ENCODE results near the gene ACTG1.

The ACTG1 gene

GRCh38 chr17:81494626-81495377, 17.8 kb downstream of the ACTG1 start:
- DNase-seq (ENCODE audit: low spot score) = no peak

GRCh38 chr17:81493198-81494038, 19.2 kb downstream of the ACTG1 start:
- DNase-seq (ENCODE audit: low spot score) = no peak

- no peak for DNase-seq (ENCODE audit: low spot score)
Measured at GRCh38 chr17:81492706-81493105, 19.9 kb downstream of the ACTG1 start.

- no peak for DNase-seq (ENCODE audit: low spot score)
Measured at GRCh38 chr17:81492202-81492601, 20.4 kb downstream of the ACTG1 start.

GRCh38 chr17:81491761-81492160, 20.8 kb downstream of the ACTG1 start:
- no peak for DNase-seq (ENCODE audit: low spot score)

- no peak for DNase-seq (ENCODE audit: low spot score)
Measured at GRCh38 chr17:81491181-81491581, 21.4 kb downstream of the ACTG1 start.

- no peak for DNase-seq (ENCODE audit: low spot score)
Measured at GRCh38 chr17:81489998-81490992, 22.3 kb downstream of the ACTG1 start.

GRCh38 chr17:81489012-81489997, 23.3 kb downstream of the ACTG1 start:
- DNase-seq (ENCODE audit: low spot score) = no peak

- no peak for DNase-seq (ENCODE audit: low spot score)
Measured at GRCh38 chr17:81488276-81488860, 24.2 kb downstream of the ACTG1 start.

GRCh38 chr17:81487487-81488275, 24.9 kb downstream of the ACTG1 start:
- DNase-seq (ENCODE audit: low spot score) = peak; percentile 100

GRCh38 chr17:81487089-81487486, 25.5 kb downstream of the ACTG1 start:
- DNase-seq (ENCODE audit: low spot score) = no peak

GRCh38 chr17:81486199-81486810, 26.3 kb downstream of the ACTG1 start:
- no peak for DNase-seq (ENCODE audit: low spot score)

GRCh38 chr17:81484195-81484979, 28.2 kb downstream of the ACTG1 start:
- peak; percentile 98 for DNase-seq (ENCODE audit: low spot score)

- DNase-seq (ENCODE audit: low spot score) = no peak
Measured at GRCh38 chr17:81483862-81484194, 28.8 kb downstream of the ACTG1 start.

GRCh38 chr17:81483085-81483861, 29.3 kb downstream of the ACTG1 start:
- no peak for DNase-seq (ENCODE audit: low spot score)

GRCh38 chr17:81482673-81483072, 29.9 kb downstream of the ACTG1 start:
- DNase-seq (ENCODE audit: low spot score) = no peak

GRCh38 chr17:81481815-81482505, 30.6 kb downstream of the ACTG1 start:
- DNase-seq (ENCODE audit: low spot score) = no peak

Data from D341Med (cell line).